Keratinocyte (primary cell): ENCODE data around the gene MGME1.

ENCODE experiments used
- CTCF ChIP-seq, 3 experiments: IDR thresholded peaks in 1 of 3; conservative IDR thresholded peaks in 1 of 3; optimal IDR thresholded peaks in 1 of 3; 2 replicates in 2 of 3; 3 replicates in 1 of 3; pipeline versions ENCODE3 to v1.5.1; 2011; ENCODE audit warnings: low read length in 3 of 3, mild to moderate bottlenecking in 3 of 3, moderate library complexity in 2 of 3, control low read depth in 1 of 3, inconsistent platforms in 1 of 3; ENCODE audit not compliant: insufficient read depth in 2 of 3; ENCODE audit errors: extremely low read depth in 1 of 3
- EZH2 ChIP-seq: IDR thresholded peaks from one replicate; pipeline ENCODE4 v1.6.1; 2012; ENCODE audit warnings: inconsistent platforms, mild to moderate bottlenecking, low read length, moderate library complexity

GRCh38 chr20:17939622-17940223, 29.1 kb upstream of the MGME1 start:
- no peak for TF ChIP-seq CTCF (optimal IDR thresholded peaks at IDR 0.05 in 1 of 3, IDR thresholded peaks at IDR 0.05 in 1 of 3, conservative IDR thresholded peaks at IDR 0.05 in 1 of 3; ENCODE audit: extremely low read depth in 1 of 3, insufficient read depth in 2 of 3, low read length in 3 of 3)
- TF ChIP-seq EZH2: no peak
